A673 (cell line): Measurements from ENCODE around the gene CTF1. TPM values are rescaled to one million over a fixed set of nuclear protein-coding genes. Genes with fewer than 3 reads are reported as not detected.

Source experiments
- BruUV-seq: library from RNA; stranded (reverse); fragments of 400-500 nt; replicated peaks from 2 replicates; lab custom pipeline; 2021; lab: Mats Ljungman, UMichigan
- CTCF ChIA-PET: fragments of 300-600 bp; sonication (Branson Sonifier 250); formaldehyde crosslinking; loops from one replicate; lab custom pipeline; 2022; ENCODE audit warnings: antibody characterized with exemption; lab: Charles Lee
- POLR2A ChIA-PET: fragments of 300-600 bp; sonication (Branson Sonifier 250); formaldehyde crosslinking; loops from one replicate; lab custom pipeline; 2022; ENCODE audit warnings: antibody characterized with exemption; ENCODE audit not compliant: low non-redundant PET; lab: Charles Lee
- DNase-seq: peaks from one replicate; pipeline ENCODE4 v3.0.0-alpha.2; 2015; ENCODE audit warnings: low spot score
- H3K27ac ChIP-seq: fragments of 200-600 bp; sonication (generic); 2 replicates; pipeline ENCODE4 v1.5.1; 2016; ENCODE audit warnings: mixed run types, low read depth, mild to moderate bottlenecking, mixed read lengths, antibody characterized with exemption, low read length; ENCODE audit not compliant: poor library complexity, severe bottlenecking
- H3K27me3 ChIP-seq: fragments of 200-600 bp; sonication (generic); replicated peaks from 2 replicates; pipeline ENCODE4 v1.6.1; 2017; ENCODE audit warnings: mixed run types, low read depth, mild to moderate bottlenecking, mixed read lengths, antibody characterized with exemption, low read length; ENCODE audit not compliant: insufficient read depth, poor library complexity
- H3K36me3 ChIP-seq: fragments of 200-600 bp; sonication (generic); 2 replicates; pipeline ENCODE4 v1.6.1; 2016; ENCODE audit warnings: mixed run types, mild to moderate bottlenecking, mixed read lengths, antibody characterized with exemption, low read length; ENCODE audit not compliant: insufficient read depth, poor library complexity, severe bottlenecking
- H3K4me1 ChIP-seq: fragments of 200-600 bp; sonication (generic); 2 replicates; pipeline ENCODE4 v1.6.1; 2017; ENCODE audit warnings: mixed run types, mild to moderate bottlenecking, mixed read lengths, antibody characterized with exemption, low read length; ENCODE audit not compliant: insufficient read depth, poor library complexity, severe bottlenecking
- H3K4me3 ChIP-seq: fragments of 200-600 bp; sonication (generic); 2 replicates; pipeline ENCODE4 v1.5.1; 2016; ENCODE audit warnings: low read depth, mixed run types, mild to moderate bottlenecking, mixed read lengths, low read length; ENCODE audit not compliant: poor library complexity, severe bottlenecking
- H3K9me3 ChIP-seq: fragments of 200-600 bp; sonication (generic); 2 replicates; pipeline ENCODE4 v1.6.1; 2016; ENCODE audit warnings: mixed run types, low read depth, mild to moderate bottlenecking, mixed read lengths, antibody characterized with exemption, low read length; ENCODE audit not compliant: poor library complexity, severe bottlenecking
- EZH2 ChIP-seq: fragments of 200-600 bp; sonication (generic); IDR thresholded peaks from 2 replicates; pipeline ENCODE4 v1.6.1; 2017; ENCODE audit warnings: borderline replicate concordance, low read depth, mild to moderate bottlenecking, mixed read lengths, antibody characterized with exemption, low read length; ENCODE audit not compliant: poor library complexity, severe bottlenecking
- intact Hi-C: fragments of 100-400 bp; cut with micrococcal nuclease; formaldehyde crosslinking; loops from one replicate; pipeline ENCODE4 v1.10.0; 2022; ENCODE audit not compliant: unreplicated experiment
- total RNA-seq: library from RNA; stranded (reverse); gene quantifications from 2 replicates; pipeline ENCODE4 v1.2.3, GENCODE V29; 2021
- TF ChIP-seq, protein P1 (sequence below): fragments of 300-800, 200-600 bp; sonication (generic); conservative IDR thresholded peaks from 2 replicates; pipeline ENCODE4 v1.5.1; 2017; ENCODE audit warnings: low read depth, mild to moderate bottlenecking, antibody characterized with exemption, low read length, moderate library complexity, mixed read lengths

Gene CTF1
- total RNA-seq, 1 experiment from 2014 or later = 1.4 TPM

DNA sequence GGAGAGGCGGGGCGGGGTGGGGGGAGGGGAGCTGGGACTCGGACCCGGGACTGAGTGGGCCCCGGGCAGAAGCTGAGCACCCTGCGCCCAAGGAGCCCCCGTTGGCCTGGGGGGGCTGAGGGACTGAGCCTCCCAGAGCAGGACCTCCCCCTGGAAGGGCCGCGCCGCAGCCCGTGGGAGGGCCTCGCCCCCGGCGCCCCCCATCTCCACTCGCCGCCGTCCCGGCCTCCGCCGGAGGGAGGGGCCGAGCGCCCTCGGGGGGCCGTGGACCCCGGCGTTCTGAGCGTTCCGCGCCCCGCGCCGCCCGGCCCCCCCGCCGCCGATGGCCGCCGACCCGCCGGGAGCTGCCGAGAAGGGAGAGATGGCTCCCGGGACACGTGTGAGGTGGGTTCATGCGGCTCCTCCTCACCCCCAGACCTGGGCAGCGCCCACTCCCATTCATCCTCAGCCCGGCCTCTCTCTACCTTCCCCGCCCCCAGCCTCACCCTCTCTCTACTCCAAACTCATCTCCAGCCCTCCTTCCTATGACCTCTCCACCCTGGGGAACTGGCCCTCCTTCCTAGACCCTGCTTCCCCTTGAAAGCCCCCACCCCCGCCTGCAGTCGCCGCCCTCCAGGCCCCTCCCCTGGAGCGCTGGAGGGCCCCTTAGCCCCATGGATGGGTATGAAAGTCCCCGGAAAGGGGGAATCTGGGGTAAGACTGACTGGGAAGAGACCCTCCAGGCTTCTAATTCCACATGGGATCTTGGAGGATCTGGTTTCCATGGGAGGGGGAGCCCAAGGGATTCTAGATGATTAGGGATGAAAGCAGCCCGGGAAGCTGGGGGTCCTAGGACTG is 27.9 kb downstream of the CTF1 start:
- no peaks in the 10 kb centered on the region for H3K27me3 ChIP-seq
- ChIA-PET POLR2A (interaction anchor here (0.7 kb wide), 1 partner anchor 363 kb away, joined by 9 read pairs; no protein-coding TSS in a partner anchor), CTCF (interaction anchor here (0.6 kb wide), 2 partner anchors 14 to 232 kb away, joined by 3 to 9 read pairs; no protein-coding TSS in a partner anchor)
- H3K36me3 ChIP-seq = no peaks in the 10 kb centered on the region
- peak overlapping the region; percentile 64 for H3K4me3 ChIP-seq
- no TSS peak for BruUV-seq
- no peak for DNase-seq
- no peaks in the 10 kb centered on the region for H3K9me3 ChIP-seq
- intact Hi-C loops = loop anchor here (5.0 kb wide), 2 partner anchors 147 to 177 kb away; partner anchors contain the start of gene PHKG2
- no peak for TF ChIP-seq EZH2
- H3K27ac ChIP-seq = peak overlapping the region; percentile 93
- peaks cover 14% of the 10 kb centered on the region for H3K4me1 ChIP-seq

DNA sequence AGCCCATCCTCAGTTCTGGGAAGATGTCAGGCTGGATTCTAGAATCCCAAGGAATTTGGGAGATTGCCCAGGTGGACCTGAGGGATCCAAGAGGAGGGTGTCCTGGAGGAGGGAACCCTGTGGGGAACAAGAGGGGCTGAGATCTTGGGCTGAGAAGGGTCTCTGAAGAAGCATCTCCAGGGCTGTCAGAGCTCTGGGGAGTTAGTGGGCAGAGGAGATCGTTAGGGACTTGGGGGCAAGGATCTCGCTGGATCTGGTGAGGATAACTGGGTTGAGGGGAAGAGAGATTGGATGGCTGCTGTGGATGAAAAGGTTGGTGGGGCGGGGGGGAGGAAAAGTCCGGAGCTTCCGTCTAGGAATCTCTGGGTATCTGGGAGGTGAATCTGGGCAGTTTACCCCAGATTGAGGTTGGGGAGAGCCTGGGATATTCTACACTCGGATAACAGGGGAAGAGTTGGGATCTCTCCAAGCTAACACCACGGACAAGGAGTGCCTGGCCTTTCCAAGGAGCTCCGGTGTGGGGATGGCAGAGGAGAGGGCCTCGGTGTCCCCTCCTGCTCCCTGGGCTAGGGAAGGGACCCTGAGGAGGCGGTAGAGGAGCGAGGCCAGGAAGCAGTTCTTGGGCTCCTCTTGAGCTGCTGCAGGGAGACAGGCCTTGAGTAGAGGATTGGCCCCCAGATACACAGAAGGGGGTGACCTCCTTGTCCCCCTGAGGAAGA is 28.7 kb downstream of the CTF1 start:
- Histone ChIP-seq H3K27me3 (no peaks in the 10 kb centered on the region), H3K36me3 (peaks cover 3% of the 10 kb centered on the region), H3K4me1 (peaks cover 14% of the 10 kb centered on the region), H3K4me3 (peak overlapping the region; percentile 64), H3K27ac (peak overlapping the region; percentile 93), H3K9me3 (no peaks in the 10 kb centered on the region)
- TSS peak; percentile 23 for BruUV-seq
- ChIA-PET CTCF (no interaction called here), POLR2A (no interaction called here)
- no peak for TF ChIP-seq EZH2
- TF ChIP-seq, protein P1, sequence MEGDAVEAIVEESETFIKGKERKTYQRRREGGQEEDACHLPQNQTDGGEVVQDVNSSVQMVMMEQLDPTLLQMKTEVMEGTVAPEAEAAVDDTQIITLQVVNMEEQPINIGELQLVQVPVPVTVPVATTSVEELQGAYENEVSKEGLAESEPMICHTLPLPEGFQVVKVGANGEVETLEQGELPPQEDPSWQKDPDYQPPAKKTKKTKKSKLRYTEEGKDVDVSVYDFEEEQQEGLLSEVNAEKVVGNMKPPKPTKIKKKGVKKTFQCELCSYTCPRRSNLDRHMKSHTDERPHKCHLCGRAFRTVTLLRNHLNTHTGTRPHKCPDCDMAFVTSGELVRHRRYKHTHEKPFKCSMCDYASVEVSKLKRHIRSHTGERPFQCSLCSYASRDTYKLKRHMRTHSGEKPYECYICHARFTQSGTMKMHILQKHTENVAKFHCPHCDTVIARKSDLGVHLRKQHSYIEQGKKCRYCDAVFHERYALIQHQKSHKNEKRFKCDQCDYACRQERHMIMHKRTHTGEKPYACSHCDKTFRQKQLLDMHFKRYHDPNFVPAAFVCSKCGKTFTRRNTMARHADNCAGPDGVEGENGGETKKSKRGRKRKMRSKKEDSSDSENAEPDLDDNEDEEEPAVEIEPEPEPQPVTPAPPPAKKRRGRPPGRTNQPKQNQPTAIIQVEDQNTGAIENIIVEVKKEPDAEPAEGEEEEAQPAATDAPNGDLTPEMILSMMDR = no peak
- intact Hi-C loops = loop anchor here (5.0 kb wide), 2 partner anchors 148 to 178 kb away; partner anchors contain the start of gene PHKG2
- no peak for DNase-seq

DNA sequence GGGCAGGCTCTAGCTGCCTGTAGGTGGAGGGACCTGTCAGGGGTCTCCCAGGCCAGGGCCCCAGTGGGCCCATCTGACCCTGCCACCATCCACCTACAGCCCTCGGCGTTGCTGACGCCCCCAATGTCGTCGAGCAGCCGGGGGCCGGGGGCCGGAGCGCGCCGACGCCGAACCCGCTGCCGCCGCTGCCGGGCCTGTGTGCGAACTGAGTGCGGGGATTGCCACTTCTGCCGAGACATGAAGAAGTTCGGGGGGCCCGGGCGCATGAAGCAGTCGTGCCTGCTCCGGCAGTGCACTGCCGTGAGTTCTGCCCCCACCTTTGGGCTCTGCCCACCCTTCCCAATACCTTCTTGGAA is 29.2 kb downstream of the CTF1 start:
- DNase-seq = no peak
- ChIA-PET CTCF (no interaction called here), POLR2A (no interaction called here)
- Histone ChIP-seq H3K36me3 (peaks cover 9% of the 10 kb centered on the region), H3K4me1 (peaks cover 14% of the 10 kb centered on the region), H3K9me3 (no peaks in the 10 kb centered on the region), H3K27me3 (no peaks in the 10 kb centered on the region), H3K27ac (no peak overlapping the region), H3K4me3 (no peak overlapping the region)
- intact Hi-C loops = no loop called here
- BruUV-seq = no TSS peak
- TF ChIP-seq, protein P1 = no peak
- no peak for TF ChIP-seq EZH2
